Activated naive CD8-positive, alpha-beta T cell treated with anti-CD3 and anti-CD28 coated beads, Interleukin-2, amount 50 U/mL, for 24 hours (primary cell): ENCODE data around the gene CTTNBP2NL.
"Not testable (repeated sequence)": the region's sequence is repeated elsewhere in the genome, so short reads cannot be mapped to it uniquely, and the experiment has no call there.

Experiments
- ATAC-seq: fragments of 150-1000 bp; cut with Tn5 transposase; one replicate; pipeline ENCODE4 v1.10.0; 2021
- DNase-seq: peaks from one replicate; pipeline ENCODE4 v3.0.0; 2021
- H3K27ac Mint-ChIP-seq: one replicate; pipeline ENCODE4 v1.8.0; 2021; ENCODE audit warnings: mild to moderate bottlenecking, mixed read lengths
- H3K27me3 Mint-ChIP-seq: one replicate; pipeline ENCODE4 v1.8.0; 2021; ENCODE audit warnings: mixed read lengths
- H3K36me3 Mint-ChIP-seq: one replicate; pipeline ENCODE4 v1.8.0; 2021; ENCODE audit warnings: low read depth, mixed read lengths
- H3K4me1 Mint-ChIP-seq: one replicate; pipeline ENCODE4 v1.8.0; 2021; ENCODE audit warnings: mixed read lengths
- H3K4me3 Mint-ChIP-seq: one replicate; pipeline ENCODE4 v1.8.0; 2021; ENCODE audit warnings: mild to moderate bottlenecking, moderate library complexity, mixed read lengths
- H3K9me3 Mint-ChIP-seq: one replicate; pipeline ENCODE4 v1.8.0; 2021; ENCODE audit warnings: mixed read lengths

Gene CTTNBP2NL

DNA sequence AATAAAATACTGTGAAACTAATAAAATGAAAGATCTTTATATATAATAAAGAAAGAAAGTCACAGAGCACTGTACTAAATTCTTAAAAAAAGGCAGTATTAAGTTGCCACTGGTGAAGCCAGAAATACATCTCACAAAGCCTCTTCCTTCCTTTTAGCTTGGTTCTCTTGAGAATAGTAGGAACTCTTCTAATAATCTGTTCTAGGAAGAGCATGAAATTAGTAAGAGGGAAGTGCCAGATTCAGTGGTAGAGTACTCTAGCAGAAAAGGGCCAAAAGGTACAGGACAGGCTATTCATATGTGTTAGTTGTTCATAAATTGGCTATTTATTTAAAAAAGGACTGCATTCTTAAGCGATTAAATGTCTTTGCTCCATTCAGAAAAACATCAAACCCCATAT is 33.7 kb downstream of the CTTNBP2NL start:
- Mint-ChIP-seq H3K27ac (no peak overlapping the region), H3K4me3 (no peak overlapping the region), H3K36me3 (no peaks in the 10 kb centered on the region), H3K27me3 (peaks cover 2% of the 10 kb centered on the region), H3K9me3 (no peaks in the 10 kb centered on the region), H3K4me1 (no peaks in the 10 kb centered on the region)
- DNase-seq (no peak), ATAC-seq (no peak)

DNA sequence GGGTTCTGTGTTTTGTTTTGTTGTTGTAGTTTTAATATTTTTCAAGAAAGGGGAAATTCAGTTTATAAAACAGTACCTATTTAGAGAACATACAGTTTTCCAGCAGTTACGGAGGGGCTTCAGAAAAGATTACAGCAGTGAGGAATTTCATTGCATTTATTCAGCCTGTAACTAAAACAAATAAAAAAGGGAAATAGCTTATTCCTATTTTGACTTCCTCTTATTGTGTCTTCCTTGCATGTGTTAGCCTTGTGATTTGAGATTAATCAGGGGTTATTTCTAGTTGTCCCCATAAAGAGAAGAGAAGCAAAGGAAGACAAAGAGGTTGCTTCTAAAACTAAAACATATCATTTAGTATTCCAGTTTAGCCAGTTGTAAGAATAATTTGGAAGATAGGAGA is 35.0 kb downstream of the CTTNBP2NL start:
- H3K36me3 Mint-ChIP-seq = no peaks in the 10 kb centered on the region
- H3K4me3 Mint-ChIP-seq = no peak overlapping the region
- H3K4me1 Mint-ChIP-seq = no peaks in the 10 kb centered on the region
- DNase-seq = no peak
- H3K27ac Mint-ChIP-seq = no peak overlapping the region
- ATAC-seq = no peak
- H3K27me3 Mint-ChIP-seq = peaks cover 4% of the 10 kb centered on the region
- H3K9me3 Mint-ChIP-seq = no peaks in the 10 kb centered on the region

DNA sequence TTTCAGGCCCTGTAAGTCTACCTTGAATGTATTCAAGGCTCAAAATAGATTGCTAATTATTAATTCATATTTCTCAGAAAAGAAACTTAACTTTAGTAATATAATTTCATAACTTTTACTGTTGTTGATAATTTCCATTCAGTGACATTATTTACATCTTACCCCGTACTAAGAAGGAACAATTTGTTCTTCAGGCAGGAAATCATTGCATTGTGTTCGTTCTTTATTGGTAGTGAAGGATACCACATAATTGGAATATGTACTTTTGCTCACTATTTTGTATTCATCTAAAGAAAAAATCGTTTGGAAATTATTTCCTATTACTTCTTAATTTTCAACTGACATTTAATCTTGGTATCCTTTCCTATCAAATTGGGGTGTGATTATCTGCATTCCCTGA is 39.4 kb downstream of the CTTNBP2NL start:
- no peaks in the 10 kb centered on the region for H3K9me3 Mint-ChIP-seq
- no peak for ATAC-seq
- H3K4me1 Mint-ChIP-seq = no peaks in the 10 kb centered on the region
- H3K27me3 Mint-ChIP-seq = peaks cover 9% of the 10 kb centered on the region
- H3K36me3 Mint-ChIP-seq = no peaks in the 10 kb centered on the region
- H3K4me3 Mint-ChIP-seq = no peak overlapping the region
- DNase-seq = no peak
- H3K27ac Mint-ChIP-seq = no peak overlapping the region

DNA sequence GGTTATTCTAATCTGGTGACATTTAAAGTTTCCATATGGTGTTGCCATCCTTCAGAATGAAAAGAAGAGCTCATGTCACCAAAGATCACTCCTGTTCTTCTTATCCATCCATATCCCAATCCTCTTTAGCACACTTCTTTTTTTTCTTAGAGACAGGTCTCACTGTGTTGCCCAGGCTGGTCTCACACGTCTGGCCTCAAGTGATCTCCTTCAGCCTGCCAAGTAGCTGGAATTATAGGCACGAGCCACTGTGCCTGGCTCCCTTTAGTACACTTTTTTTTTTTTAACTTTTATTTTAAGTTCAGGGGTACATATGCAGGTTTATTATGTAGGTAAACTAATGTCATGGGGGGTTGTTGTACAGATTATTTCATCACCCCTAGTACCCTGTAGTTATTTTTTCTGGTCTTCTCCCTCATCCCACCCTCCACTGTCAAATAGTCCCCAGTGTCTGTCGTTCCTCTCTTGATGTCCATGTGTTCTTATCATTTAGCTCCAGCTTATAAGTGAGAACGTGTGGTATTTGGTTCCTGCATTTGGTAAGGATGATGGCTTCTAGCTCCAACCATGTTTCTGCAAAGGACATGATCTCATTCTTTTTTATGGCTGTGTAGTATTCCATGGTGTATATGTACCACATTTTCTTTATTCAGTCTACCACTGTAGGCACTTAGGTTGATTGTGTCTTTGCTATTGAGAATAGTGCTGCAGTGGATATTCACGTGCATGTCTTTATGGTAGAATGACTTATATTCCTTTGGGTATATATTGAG is 40.6 kb downstream of the CTTNBP2NL start:
- ATAC-seq (no peak), DNase-seq (no peak)
- peaks cover 13% of the 10 kb centered on the region for H3K27me3 Mint-ChIP-seq
- H3K4me3 Mint-ChIP-seq = no peak overlapping the region
- no peaks in the 10 kb centered on the region for H3K9me3 Mint-ChIP-seq
- no peaks in the 10 kb centered on the region for H3K36me3 Mint-ChIP-seq
- H3K27ac Mint-ChIP-seq = no peak overlapping the region
- H3K4me1 Mint-ChIP-seq = no peaks in the 10 kb centered on the region

DNA sequence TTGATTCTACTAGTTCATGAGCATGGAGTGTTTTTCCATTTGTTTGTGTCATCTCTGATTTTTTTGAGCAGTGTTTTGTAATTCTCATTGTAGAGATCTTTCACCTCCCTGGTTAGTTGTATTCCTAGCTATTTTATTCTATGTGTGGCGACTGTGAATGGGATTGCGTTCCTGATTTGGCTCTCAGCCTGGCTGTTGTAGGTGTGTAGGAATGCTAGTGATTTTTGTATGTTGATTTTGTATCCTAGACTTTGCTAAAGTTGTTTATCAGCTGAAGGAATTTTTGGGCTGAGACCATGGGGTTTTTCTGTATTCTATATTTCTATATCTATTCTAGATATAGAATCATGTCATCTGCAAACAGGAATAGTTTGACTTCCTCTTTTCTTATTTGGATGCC is 42.1 kb downstream of the CTTNBP2NL start:
- not testable (repeated sequence) for ATAC-seq, DNase-seq, H3K4me1 Mint-ChIP-seq, H3K9me3 Mint-ChIP-seq, H3K27ac Mint-ChIP-seq, H3K4me3 Mint-ChIP-seq, H3K36me3 Mint-ChIP-seq
- peaks cover 11% of the 10 kb centered on the region for H3K27me3 Mint-ChIP-seq

DNA sequence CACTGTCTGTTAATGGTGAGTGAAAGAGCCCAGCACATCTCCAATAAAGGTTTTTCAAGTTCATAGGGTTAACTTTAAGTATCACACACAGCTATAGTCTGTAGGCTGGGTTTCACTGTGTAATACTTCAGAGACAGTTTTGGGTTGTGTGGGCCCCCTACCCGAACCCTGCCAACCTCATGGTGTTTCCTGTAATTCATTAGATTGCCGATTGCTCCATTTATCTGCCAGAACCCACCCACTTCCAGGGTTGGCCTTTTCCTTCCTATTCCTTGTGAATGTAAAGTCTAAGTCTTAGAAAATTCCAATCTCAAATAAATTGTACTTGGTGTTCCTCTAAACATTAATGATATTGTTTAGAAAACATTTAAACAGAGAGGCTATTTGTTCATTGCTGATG is 43.6 kb downstream of the CTTNBP2NL start:
- Mint-ChIP-seq H3K27me3 (peaks cover 11% of the 10 kb centered on the region), H3K27ac (no peak overlapping the region), H3K4me3 (no peak overlapping the region), H3K36me3 (no peaks in the 10 kb centered on the region), H3K4me1 (no peaks in the 10 kb centered on the region), H3K9me3 (no peaks in the 10 kb centered on the region)
- DNase-seq (no peak), ATAC-seq (no peak)

DNA sequence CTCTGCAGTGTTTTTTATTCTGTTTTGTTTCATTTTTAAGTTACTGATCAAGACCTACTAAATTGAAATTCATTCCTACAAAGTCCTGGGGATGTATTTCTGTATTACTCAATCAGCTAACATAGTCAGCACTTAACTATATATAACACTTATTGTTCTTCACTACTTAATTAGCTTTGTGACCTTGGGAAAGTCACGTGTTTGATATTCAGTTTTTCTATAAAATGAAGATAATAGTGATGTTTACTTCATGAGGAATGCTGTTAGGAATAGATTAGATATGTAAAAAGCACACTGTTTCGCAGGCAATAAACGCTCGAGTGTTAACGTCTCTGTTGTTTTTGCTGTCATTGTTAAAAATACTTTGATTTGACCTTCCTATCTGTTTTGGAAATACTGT is 44.6 kb downstream of the CTTNBP2NL start:
- DNase-seq (no peak), ATAC-seq (no peak)
- no peaks in the 10 kb centered on the region for H3K4me1 Mint-ChIP-seq
- H3K27me3 Mint-ChIP-seq = peaks cover 11% of the 10 kb centered on the region
- no peaks in the 10 kb centered on the region for H3K36me3 Mint-ChIP-seq
- H3K4me3 Mint-ChIP-seq = no peak overlapping the region
- H3K27ac Mint-ChIP-seq = no peak overlapping the region
- no peaks in the 10 kb centered on the region for H3K9me3 Mint-ChIP-seq

DNA sequence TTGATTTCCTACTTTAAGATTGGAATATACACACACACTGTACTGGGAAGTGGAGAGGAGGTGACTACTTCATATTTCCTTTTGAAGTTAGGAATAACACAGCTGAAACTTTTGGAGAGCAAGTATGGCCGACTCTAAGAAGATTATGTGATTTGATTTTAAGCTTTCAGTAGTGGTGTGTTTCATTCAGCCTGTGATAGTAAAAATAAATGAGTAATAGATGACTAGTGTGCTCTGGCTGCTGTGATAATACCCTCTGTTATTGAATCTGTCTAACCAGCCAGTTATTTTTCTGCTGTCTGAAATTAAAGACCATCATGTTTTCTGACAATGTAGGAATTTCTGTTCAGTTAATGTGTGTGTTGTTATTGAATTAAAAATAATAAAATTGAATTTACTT is 48.3 kb downstream of the CTTNBP2NL start:
- no peak for ATAC-seq
- Mint-ChIP-seq H3K36me3 (no peaks in the 10 kb centered on the region), H3K27ac (no peak overlapping the region), H3K9me3 (no peaks in the 10 kb centered on the region), H3K4me1 (no peaks in the 10 kb centered on the region), H3K4me3 (no peak overlapping the region), H3K27me3 (peaks cover 4% of the 10 kb centered on the region)
- no peak for DNase-seq

DNA sequence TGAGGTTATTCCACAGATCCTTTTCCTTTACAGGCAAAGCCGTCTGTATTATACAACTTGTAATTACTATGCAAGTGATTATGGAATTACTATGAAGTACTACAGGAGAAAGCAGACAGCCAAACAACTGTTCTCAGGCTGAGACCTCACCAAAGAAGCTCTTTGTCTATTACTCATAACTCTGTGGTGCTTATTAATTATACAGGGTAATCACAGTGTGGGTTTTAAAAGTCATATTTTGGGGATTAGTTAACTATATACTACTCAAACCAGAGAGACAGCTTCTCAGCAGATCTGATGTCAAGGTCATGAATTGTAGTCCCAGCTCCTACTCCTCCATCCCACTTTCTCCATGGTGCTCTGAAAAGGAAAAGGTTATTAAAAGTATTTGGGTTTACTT is 49.6 kb downstream of the CTTNBP2NL start:
- peaks cover 4% of the 10 kb centered on the region for H3K27me3 Mint-ChIP-seq
- ATAC-seq = no peak
- H3K4me1 Mint-ChIP-seq = no peaks in the 10 kb centered on the region
- H3K4me3 Mint-ChIP-seq = no peak overlapping the region
- H3K36me3 Mint-ChIP-seq = no peaks in the 10 kb centered on the region
- DNase-seq = no peak
- no peak overlapping the region for H3K27ac Mint-ChIP-seq
- no peaks in the 10 kb centered on the region for H3K9me3 Mint-ChIP-seq

DNA sequence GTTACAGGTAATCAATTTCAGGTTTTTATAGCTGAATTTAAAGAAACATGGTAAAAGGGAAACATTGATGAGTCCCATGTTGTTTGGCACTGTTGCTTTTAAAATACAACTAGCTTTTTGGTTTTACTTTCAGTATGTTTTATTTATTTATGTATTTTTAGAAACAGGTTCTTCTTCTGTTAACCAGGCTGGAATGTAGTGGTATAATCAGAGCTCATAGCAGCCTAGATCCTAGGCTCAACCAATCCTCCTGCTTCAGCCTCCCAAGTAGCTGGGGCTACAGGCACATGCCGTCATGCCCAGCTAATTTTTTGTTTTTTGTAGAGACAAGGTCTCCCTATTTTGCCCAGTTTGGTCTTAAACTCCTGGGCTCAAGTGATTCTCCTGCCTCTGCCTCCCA is 50.4 kb downstream of the CTTNBP2NL start:
- DNase-seq = no peak
- H3K4me1 Mint-ChIP-seq = no peaks in the 10 kb centered on the region

DNA sequence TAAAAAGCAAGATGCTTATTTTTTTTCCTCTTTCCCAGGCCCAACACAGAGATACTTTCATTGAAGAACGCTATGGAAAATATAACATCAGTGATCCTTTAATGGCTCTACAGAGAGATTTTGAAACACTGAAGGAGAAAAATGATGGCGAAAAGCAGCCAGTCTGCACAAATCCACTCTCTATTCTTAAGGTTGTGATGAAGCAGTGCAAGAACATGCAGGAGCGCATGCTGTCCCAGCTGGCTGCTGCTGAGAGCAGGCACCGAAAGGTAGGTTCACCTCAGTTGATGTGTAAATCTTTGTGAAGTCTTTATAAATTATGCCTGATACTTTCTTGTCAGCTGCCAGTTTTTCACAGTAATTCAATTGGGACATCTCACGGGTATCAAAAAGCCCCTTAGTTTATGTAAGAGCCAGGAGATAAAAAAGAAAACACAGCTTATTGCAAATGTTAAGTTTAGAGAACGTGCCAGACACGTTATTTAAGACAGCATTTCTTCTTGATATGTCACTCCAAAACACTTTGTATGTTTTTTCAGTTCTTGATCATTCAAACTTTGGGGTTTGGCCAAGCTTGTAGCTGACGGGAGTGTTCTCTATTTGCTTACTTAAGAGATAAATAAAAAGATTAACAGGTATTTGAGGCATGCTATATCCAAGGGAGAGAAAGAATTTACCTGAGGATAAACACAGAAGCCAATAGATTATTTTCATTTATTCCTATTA is 53.1 kb downstream of the CTTNBP2NL start:
- Mint-ChIP-seq H3K9me3 (no peaks in the 10 kb centered on the region), H3K4me1 (no peaks in the 10 kb centered on the region), H3K4me3 (no peak overlapping the region), H3K27me3 (peaks cover 3% of the 10 kb centered on the region), H3K27ac (no peak overlapping the region), H3K36me3 (no peaks in the 10 kb centered on the region)
- DNase-seq (no peak), ATAC-seq (no peak)

More for the DNA sequence above, 50.4 kb downstream of the CTTNBP2NL start:
- no peak for ATAC-seq
- no peaks in the 10 kb centered on the region for H3K9me3 Mint-ChIP-seq
- H3K36me3 Mint-ChIP-seq = no peaks in the 10 kb centered on the region
- H3K4me3 Mint-ChIP-seq = no peak overlapping the region
- no peaks in the 10 kb centered on the region for H3K27me3 Mint-ChIP-seq
- no peak overlapping the region for H3K27ac Mint-ChIP-seq

DNA sequence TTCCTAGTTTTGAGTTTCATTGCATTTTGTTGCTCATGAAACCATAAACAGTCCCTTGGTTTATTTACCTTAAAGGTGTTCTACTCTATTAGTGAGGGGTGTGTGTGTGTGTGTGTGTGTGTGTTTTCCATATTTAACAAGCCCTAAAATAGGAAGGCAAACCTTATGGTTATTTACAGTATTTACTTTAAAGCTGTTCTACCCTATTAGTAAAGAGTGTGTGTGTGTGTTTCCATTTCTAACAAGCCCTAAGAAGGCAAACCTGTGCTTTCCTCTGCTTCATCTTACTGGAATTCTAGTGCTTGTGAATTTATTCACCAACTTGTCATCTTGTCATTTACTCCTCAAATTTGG is 53.6 kb downstream of the CTTNBP2NL start:
- Mint-ChIP-seq H3K4me3 (no peak overlapping the region), H3K4me1 (no peaks in the 10 kb centered on the region), H3K9me3 (no peaks in the 10 kb centered on the region), H3K27me3 (peaks cover 3% of the 10 kb centered on the region), H3K36me3 (no peaks in the 10 kb centered on the region), H3K27ac (no peak overlapping the region)
- ATAC-seq = no peak
- no peak for DNase-seq

DNA sequence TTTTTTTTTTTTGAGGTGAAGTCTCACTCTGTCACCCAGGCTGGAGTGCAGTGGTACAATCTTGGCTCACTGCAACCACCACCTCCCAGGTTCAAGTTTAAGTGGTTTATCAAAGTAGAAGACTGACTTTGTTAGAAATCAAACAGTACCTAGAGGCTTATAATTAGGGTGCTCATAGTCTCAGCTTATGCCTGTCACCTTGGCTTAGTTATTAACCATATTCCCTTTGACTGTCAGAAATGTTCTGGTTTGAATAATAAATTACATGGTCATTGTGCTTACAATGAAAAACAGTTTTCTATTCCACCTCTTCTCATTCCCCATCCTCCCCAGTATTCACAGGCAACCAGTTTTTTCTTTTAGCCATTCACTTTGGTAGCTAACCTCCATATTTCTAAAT is 54.8 kb downstream of the CTTNBP2NL start:
- H3K27ac Mint-ChIP-seq = no peak overlapping the region
- H3K4me3 Mint-ChIP-seq = no peak overlapping the region
- no peak for DNase-seq
- no peak for ATAC-seq
- no peaks in the 10 kb centered on the region for H3K4me1 Mint-ChIP-seq
- H3K27me3 Mint-ChIP-seq = peaks cover 3% of the 10 kb centered on the region
- H3K36me3 Mint-ChIP-seq = no peaks in the 10 kb centered on the region
- H3K9me3 Mint-ChIP-seq = no peaks in the 10 kb centered on the region

DNA sequence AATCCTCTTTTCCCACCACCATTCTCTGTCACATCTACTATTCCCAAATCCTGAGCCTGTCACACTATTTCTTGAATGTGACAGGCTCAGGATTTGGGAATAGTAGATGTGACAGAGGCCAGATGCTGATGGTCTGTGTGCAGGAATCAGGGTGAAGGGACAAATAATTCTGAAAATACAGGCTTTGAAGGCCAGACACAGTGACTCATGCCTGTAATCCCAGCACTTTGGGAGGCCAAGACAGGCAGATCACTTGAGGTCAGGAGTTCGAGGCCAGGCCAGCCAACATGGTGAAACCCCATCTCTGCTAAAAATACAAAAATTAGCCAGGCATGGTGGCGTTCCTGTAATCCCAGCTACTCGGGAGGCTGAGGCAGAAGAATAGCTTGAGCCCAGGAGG is 55.3 kb downstream of the CTTNBP2NL start:
- ATAC-seq, H3K9me3 Mint-ChIP-seq, H3K36me3 Mint-ChIP-seq, H3K27ac Mint-ChIP-seq, H3K4me3 Mint-ChIP-seq, H3K27me3 Mint-ChIP-seq, H3K4me1 Mint-ChIP-seq, DNase-seq: not testable (repeated sequence)

DNA sequence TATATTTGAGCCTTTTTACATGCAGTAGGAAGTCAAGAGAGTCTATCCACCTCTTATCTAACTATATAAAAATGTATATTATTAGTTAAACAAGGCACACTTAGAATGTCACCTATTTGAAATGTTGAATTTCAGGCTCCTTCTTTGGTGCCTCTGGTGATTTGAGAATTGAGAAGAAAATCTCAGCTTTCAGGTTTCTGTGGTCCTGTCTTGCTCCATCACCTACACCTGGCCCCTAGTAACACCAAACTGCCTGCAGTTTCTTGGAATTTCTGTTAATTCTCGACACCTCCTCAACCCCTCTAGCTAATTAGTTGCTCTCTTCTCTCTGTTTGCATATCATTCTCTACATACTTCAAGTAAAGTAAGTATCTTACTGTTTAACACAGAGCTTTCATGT is 57.9 kb downstream of the CTTNBP2NL start:
- Mint-ChIP-seq H3K9me3 (no peaks in the 10 kb centered on the region), H3K4me1 (no peaks in the 10 kb centered on the region), H3K27ac (no peak overlapping the region), H3K4me3 (no peak overlapping the region), H3K36me3 (no peaks in the 10 kb centered on the region), H3K27me3 (peaks cover 6% of the 10 kb centered on the region)
- DNase-seq (no peak), ATAC-seq (no peak)
